GM12865 (cell line): ENCODE measurements around the gene DNAH6.

Experiments
- DNase-seq: peaks from one replicate; pipeline ENCODE4 v3.0.0; 2010; ENCODE audit warnings: low read depth
- H3K4me3 ChIP-seq: 2 replicates; pipeline ENCODE4 v1.5.1; 2011; ENCODE audit warnings: mild to moderate bottlenecking, low read depth, low read length, control low read depth
- CTCF ChIP-seq: IDR thresholded peaks from 2 replicates; pipeline ENCODE4 v1.5.1; 2011; ENCODE audit warnings: low read length, control low read depth, low read depth, inconsistent platforms; ENCODE audit not compliant: insufficient read depth; ENCODE audit errors: missing control alignments

DNAH6 gene

DNA sequence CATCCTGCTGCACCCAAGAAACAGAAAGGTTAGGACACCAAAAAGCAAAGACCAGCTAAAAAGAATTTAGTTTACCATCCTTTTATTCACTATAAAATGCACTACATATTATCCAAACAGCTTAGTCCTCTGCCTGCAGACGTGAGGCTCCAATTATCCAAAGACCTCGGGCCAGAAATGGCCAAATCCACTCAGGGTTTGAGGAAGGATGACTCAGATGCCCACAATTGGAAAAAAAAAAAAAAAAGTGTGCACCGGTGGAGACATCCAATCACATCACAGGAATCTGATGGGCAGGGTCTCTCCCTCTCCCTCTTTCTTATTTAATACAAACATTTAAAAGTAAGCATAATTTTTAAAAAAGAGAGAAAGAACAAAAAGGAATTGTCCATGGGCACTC is 298.8 kb downstream of the DNAH6 start:
- TF ChIP-seq CTCF, result no peak
- DNase-seq, result no peak
- no peak overlapping the region for H3K4me3 ChIP-seq

DNA sequence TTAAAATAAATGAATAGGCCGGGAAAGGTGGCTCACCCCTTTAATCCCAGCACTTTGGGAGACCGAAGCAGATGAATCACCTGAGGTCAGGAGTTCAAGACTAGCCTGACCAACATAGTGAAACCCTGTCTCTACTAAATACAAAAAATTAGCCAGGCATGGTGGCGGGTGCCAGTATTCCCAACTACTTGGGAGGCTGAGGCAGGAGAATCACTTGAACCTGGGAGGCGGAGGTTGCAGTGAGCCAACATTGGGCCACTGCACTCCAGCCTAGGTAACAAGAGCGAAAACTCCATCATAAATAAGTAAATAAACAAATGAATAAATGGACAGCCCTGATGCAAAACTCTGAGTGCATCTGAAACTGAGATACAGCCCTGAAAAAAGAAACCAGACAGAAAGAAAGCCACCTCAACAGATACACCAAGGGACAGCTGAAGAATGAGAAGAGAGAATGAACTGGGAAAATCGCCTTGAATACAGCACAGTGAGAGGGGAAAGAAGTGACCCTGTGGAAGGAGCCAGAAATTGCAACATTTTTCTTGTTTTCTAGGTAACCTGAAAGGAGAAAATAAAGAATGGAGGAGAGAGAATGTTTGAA is 300.2 kb downstream of the DNAH6 start:
- no peak overlapping the region for H3K4me3 ChIP-seq
- no peak for TF ChIP-seq CTCF
- peak; percentile 78 for DNase-seq

DNA sequence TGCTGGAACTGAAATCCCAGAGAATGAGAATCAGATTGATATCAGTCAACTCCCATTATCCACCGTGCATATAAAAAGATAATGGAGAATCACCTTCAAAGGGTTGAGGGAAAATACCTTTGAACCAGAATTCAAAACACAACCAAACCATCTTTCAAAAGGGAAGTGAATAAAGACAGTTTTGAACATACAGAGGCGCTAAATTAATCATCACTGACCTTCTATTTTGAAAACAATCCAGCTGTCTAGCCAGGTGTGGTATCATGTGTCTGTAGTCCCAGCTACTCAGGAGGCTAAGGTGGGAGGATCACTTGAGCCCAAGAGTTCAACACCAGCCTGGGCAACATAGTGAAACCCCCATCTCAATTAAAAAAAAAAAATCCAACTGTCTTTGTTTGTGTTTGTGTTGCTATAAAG is 300.9 kb downstream of the DNAH6 start:
- peak; percentile 88 for DNase-seq
- no peak overlapping the region for H3K4me3 ChIP-seq
- no peak for TF ChIP-seq CTCF

DNA sequence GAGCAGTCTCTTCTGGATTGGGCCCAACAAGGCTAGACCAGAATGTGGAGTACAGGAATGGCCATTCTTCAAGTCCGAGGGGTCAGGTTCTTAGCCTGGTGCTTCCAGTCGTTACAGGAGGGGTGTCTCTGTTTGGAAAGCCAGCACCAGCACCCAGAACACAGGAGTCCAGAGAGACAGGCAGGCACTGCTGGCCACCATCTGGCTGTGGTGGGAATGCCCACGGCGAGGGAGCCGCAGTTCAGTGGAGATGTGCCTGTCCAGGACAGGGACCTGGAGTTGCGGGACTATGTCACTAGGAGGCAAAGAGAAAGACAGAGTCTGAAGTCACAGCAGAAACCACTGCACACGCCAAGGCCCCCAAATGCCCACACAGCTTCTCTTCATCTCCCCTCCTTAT is 305.5 kb downstream of the DNAH6 start:
- no peak for TF ChIP-seq CTCF
- H3K4me3 ChIP-seq, result no peak overlapping the region
- no peak for DNase-seq

- no peak for TF ChIP-seq CTCF
- no peak overlapping the region for H3K4me3 ChIP-seq
- DNase-seq, result no peak
Observed at GRCh38 chr2:84823229-84823628, 306.9 kb downstream of the DNAH6 start.

DNA sequence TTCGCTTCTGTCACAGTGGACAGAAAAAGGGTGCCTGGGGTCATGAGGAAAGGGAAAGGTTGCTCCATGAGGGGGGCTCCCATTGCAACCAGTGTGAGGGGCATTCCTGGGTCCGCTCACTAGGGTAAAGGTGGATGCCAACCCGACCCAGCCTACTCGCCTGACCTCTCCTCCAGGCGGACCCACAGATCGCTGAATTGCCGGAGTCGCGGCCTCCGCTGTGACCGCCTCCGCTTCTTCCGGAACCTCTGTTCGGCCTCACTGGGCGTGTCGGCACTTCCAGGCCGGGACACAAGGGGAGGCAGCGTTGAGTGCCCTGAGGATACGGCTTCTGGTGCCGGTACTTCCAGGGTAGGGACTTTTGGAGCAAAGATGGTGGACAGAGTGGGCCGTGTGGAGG is 307.5 kb downstream of the DNAH6 start:
- H3K4me3 ChIP-seq, result no peak overlapping the region
- no peak for DNase-seq
- TF ChIP-seq CTCF, result no peak

GRCh38 chr2:84827978-84828575 is 311.8 kb downstream of the DNAH6 start:
- no peak for DNase-seq
- no peak for TF ChIP-seq CTCF
- no peak overlapping the region for H3K4me3 ChIP-seq
